ENCODE data around the gene NHSL2. TPM values are rescaled to one million over a fixed set of nuclear protein-coding genes. Genes with fewer than 3 reads are reported as not detected.

Gene NHSL2
- total and polyA plus RNA-seq, 8 donors: under 0.01 to 6.4 (median 1.7) TPM

DNA sequence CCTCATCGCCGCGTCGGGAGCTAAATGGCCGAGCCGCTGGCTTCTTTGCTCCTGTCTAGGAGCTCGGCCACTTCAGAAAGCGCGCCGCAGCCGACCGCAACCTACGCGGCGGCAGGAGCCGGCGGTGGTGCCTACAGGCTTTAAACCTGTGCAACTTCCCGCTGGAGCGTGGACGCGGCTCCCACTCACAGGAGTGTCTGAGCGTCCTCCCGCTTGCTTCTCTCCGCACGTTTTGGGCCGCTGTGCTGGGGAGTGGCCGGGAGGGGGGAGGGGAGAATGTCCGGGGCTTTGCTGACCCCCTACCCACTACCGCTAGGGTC, 1.0 kb downstream of the NHSL2 start:
- Histone ChIP-seq H3K9me3 (no peaks in the 10 kb centered on the region), H3K4me1 (peaks cover 0 to 21% (median 13%) of the 10 kb centered on the region in 4 donors), H3K27me3 (peaks cover 0 to 54% (median 40%) of the 10 kb centered on the region in 3 donors), H3K36me3 (no peaks in the 10 kb centered on the region), H3K4me3 (peak overlapping the region; percentile 46 to 53 (median 51)), H3K27ac (peak overlapping the region in 3 of 5 donors; percentile 20 to 78 (median 35))
- peak in 1 of 2 donors; percentile 42 for DNase-seq
- intact Hi-C loops (cut with DNase I; ENCODE audit: low total_unique reads): no loop called here
- TF ChIP-seq EP300 (IDR thresholded peaks at IDR 0.05) (no peak), POLR2AphosphoS5 (IDR thresholded peaks at IDR 0.05) (no peak), POLR2A (IDR thresholded peaks at IDR 0.05) (no peak)
- TF ChIP-seq, protein P1, sequence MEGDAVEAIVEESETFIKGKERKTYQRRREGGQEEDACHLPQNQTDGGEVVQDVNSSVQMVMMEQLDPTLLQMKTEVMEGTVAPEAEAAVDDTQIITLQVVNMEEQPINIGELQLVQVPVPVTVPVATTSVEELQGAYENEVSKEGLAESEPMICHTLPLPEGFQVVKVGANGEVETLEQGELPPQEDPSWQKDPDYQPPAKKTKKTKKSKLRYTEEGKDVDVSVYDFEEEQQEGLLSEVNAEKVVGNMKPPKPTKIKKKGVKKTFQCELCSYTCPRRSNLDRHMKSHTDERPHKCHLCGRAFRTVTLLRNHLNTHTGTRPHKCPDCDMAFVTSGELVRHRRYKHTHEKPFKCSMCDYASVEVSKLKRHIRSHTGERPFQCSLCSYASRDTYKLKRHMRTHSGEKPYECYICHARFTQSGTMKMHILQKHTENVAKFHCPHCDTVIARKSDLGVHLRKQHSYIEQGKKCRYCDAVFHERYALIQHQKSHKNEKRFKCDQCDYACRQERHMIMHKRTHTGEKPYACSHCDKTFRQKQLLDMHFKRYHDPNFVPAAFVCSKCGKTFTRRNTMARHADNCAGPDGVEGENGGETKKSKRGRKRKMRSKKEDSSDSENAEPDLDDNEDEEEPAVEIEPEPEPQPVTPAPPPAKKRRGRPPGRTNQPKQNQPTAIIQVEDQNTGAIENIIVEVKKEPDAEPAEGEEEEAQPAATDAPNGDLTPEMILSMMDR (IDR thresholded peaks at IDR 0.05): no peak
- 0 to 54% (median 17%) methylated on average over 2 to 29 of the region's 29 CpGs for WGBS, 5 donors

DNA sequence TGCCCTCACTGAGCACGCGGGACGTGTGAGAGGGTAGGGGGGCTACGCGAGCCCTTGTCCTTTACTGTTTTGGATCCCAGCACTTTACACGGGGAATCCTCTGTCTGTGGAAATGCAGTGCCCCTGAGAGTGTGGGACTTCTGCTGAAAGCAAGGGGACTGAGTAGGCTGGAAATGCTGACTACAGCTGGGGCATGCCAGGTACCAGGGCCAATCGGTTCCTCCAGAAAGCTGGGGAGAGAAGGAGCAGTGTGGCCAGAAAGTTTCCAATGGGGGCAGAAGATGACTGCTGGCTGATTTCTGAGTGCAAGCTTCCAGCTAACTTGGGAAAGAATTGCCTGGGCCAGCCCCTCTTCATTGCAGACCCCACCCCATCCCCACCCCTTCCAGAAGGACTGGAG, 1.5 kb downstream of the NHSL2 start:
- WGBS, 5 donors: 43 to 65% (median 55%) methylated on average over 5 to 7 of the region's 7 CpGs
- H3K9me3 ChIP-seq: no peaks in the 10 kb centered on the region
- H3K36me3 ChIP-seq: no peaks in the 10 kb centered on the region
- intact Hi-C loops (cut with DNase I; ENCODE audit: low total_unique reads): no loop called here
- H3K27me3 ChIP-seq: peaks cover 0 to 53% (median 40%) of the 10 kb centered on the region in 3 donors
- no peak overlapping the region for H3K27ac ChIP-seq
- H3K4me1 ChIP-seq: peaks cover 0 to 21% (median 13%) of the 10 kb centered on the region in 4 donors
- DNase-seq: peak in 1 of 2 donors; percentile 12
- TF ChIP-seq POLR2A (IDR thresholded peaks at IDR 0.05): no peak
- TF ChIP-seq EP300 (IDR thresholded peaks at IDR 0.05): no peak
- TF ChIP-seq, protein P1 (IDR thresholded peaks at IDR 0.05): no peak
- TF ChIP-seq POLR2AphosphoS5 (IDR thresholded peaks at IDR 0.05): no peak
- H3K4me3 ChIP-seq: peak overlapping the region in 3 of 4 donors; percentile 50 to 53 (median 52)

DNA sequence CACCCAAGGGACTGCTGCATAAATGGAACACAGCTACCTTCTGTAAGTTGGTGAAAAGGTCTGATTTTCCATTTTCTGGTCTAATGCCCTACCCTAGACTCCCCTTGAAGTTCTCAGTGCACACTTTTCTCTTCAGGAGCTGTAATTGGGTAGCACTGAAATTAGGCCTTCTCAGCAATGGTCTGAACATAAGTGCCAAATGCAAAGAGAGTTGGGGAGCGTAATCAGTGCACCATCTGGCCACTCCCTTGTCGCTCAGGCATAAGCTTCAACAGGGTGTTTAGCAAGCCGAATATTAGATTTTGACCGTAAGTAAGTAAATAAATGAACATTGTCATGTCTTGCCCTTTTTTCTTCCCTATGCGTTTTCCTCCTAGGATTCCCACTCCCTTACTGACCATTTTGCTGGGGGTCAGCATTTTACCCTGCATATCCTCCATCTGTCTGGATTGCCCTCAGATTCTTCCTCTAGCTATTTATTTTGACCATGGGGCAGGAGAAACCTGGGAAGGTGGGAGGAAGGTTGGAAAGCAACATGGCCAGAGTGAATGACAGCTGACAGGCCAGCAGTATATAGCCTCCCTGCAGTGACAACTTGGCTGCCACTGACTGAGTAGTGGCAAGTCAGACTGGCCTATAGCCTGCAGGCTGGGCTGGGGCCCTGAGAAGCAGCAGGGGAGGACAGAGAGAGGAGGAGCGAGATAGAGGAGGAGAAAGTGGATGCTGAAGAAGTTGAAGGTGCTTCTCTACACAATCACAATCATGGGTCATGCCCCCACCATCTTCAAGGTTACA, 2.7 kb downstream of the NHSL2 start:
- Histone ChIP-seq H3K36me3 (no peaks in the 10 kb centered on the region), H3K9me3 (no peaks in the 10 kb centered on the region), H3K27ac (no peak overlapping the region), H3K4me1 (peaks cover 0 to 21% (median 13%) of the 10 kb centered on the region in 4 donors), H3K27me3 (peaks cover 0 to 41% (median 34%) of the 10 kb centered on the region in 3 donors), H3K4me3 (no peak overlapping the region)
- intact Hi-C loops (cut with DNase I; ENCODE audit: low total_unique reads): no loop called here
- 74 to 96% (median 86%) methylated on average over 6 of the region's 6 CpGs for WGBS, 5 donors
- TF ChIP-seq POLR2AphosphoS5 (IDR thresholded peaks at IDR 0.05) (no peak), EP300 (IDR thresholded peaks at IDR 0.05) (no peak), POLR2A (IDR thresholded peaks at IDR 0.05) (no peak)
- TF ChIP-seq, protein P1 (IDR thresholded peaks at IDR 0.05): no peak
- DNase-seq: no peak

DNA sequence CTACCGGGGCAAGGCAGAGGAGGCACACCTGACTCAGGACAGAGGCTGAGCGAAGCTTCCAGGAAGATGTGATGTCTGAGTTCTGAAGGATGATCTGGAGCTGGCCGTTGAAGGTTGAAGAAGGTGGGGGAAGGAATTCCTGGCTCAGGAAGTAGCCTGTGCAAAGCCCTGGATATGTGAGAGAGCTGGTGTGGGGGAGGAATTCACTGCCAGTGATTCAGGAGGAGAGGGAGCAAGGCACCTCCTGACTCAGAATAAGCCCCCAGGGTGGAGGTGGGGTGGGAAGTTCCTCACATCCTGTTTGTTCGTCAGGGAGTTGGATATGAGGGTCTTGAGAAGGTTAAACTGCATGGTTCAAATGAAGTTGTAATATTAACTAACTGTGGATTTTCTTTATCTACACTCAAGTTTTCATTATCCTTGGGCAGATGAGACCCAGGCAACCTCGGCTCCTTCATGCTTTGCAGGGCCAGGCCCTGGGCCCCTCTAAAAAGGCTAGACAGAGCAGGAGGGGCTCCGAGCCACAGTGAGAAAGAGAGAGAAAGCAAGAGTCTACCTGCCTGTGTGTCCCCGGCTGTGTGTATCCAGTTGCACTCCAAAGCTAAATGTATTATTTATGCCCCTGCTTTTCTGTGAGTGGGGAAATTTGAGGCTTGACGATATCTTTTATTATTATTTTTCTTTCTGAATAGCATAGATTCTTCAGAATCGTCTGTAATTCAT, 7.1 kb downstream of the NHSL2 start:
- H3K36me3 ChIP-seq: no peaks in the 10 kb centered on the region
- H3K4me3 ChIP-seq: no peak overlapping the region
- no peak overlapping the region for H3K27ac ChIP-seq
- H3K4me1 ChIP-seq: no peaks in the 10 kb centered on the region
- TF ChIP-seq POLR2AphosphoS5 (IDR thresholded peaks at IDR 0.05): no peak
- H3K9me3 ChIP-seq: no peaks in the 10 kb centered on the region
- intact Hi-C loops (cut with DNase I; ENCODE audit: low total_unique reads): no loop called here
- 57 to 72% (median 62%) methylated on average over 9 of the region's 9 CpGs for WGBS, 5 donors
- peaks cover 0 to 4% (median 0%) of the 10 kb centered on the region in 3 donors for H3K27me3 ChIP-seq
- DNase-seq: peak in 1 of 2 donors; percentile 16
